Measurements from ENCODE around the gene PPP2R3A. TPM values are rescaled to one million over a fixed set of nuclear protein-coding genes. Genes with fewer than 3 reads are reported as not detected.
"Not testable (repeated sequence)": the region's sequence is repeated elsewhere in the genome, so short reads cannot be mapped to it uniquely, and the experiment has no call there.

PPP2R3A gene
- total RNA-seq, 2 experiments from 2014 or later: 0.17 to 0.23 TPM

- no peak overlapping the region for H3K27ac Mint-ChIP-seq
- H3K36me3 Mint-ChIP-seq: no peaks in the 10 kb centered on the region
- peaks cover 9% of the 10 kb centered on the region for H3K4me1 Mint-ChIP-seq
- POLR2A ChIA-PET: interaction anchor here (1.1 kb wide), 1 partner anchor 681 kb away, joined by 3 read pairs; the partner anchor contains the start of gene STAG1
- ATAC-seq (ENCODE audit: low read depth) (no peak), DNase-seq (no peak)
- H3K9me3 Mint-ChIP-seq: no peaks in the 10 kb centered on the region
- peaks cover 6% of the 10 kb centered on the region for H3K27me3 Mint-ChIP-seq
- no peak overlapping the region for H3K4me3 Mint-ChIP-seq
These were observed 105.7 kb downstream of the PPP2R3A start for GRCh38 chr3:136070953-136071949.

GRCh38 chr3:136074546-136075170, 109.1 kb downstream of the PPP2R3A start:
- Mint-ChIP-seq H3K4me1 (peaks cover 9% of the 10 kb centered on the region), H3K36me3 (no peaks in the 10 kb centered on the region), H3K4me3 (no peak overlapping the region), H3K27ac (no peak overlapping the region), H3K27me3 (peaks cover 4% of the 10 kb centered on the region), H3K9me3 (no peaks in the 10 kb centered on the region)
- DNase-seq (no peak), ATAC-seq (ENCODE audit: low read depth) (no peak)
- POLR2A ChIA-PET: interaction anchor here (1.3 kb wide), 1 partner anchor 678 kb away, joined by 4 read pairs; the partner anchor contains the start of gene STAG1

- Mint-ChIP-seq H3K27ac (no peak overlapping the region), H3K4me1 (peaks cover 9% of the 10 kb centered on the region), H3K36me3 (no peaks in the 10 kb centered on the region), H3K27me3 (peaks cover 4% of the 10 kb centered on the region), H3K9me3 (no peaks in the 10 kb centered on the region), H3K4me3 (no peak overlapping the region)
- POLR2A ChIA-PET: interaction anchor here (1.3 kb wide), 1 partner anchor 677 kb away, joined by 4 read pairs; the partner anchor contains the start of gene STAG1
- ATAC-seq (ENCODE audit: low read depth): no peak
- peak; percentile 57 for DNase-seq
These were observed 109.8 kb downstream of the PPP2R3A start for GRCh38 chr3:136075218-136075808.

GRCh38 chr3:136075811-136076210, 110.3 kb downstream of the PPP2R3A start:
- Mint-ChIP-seq H3K27ac (no peak overlapping the region), H3K4me1 (peaks cover 9% of the 10 kb centered on the region), H3K36me3 (no peaks in the 10 kb centered on the region), H3K27me3 (peaks cover 4% of the 10 kb centered on the region), H3K9me3 (no peaks in the 10 kb centered on the region), H3K4me3 (no peak overlapping the region)
- no peak for ATAC-seq (ENCODE audit: low read depth)
- POLR2A ChIA-PET: interaction anchor here (1.3 kb wide), 1 partner anchor 677 kb away, joined by 4 read pairs; the partner anchor contains the start of gene STAG1
- no peak for DNase-seq

- ATAC-seq (ENCODE audit: low read depth) (no peak), DNase-seq (no peak)
- no peak overlapping the region for H3K27ac Mint-ChIP-seq
- POLR2A ChIA-PET: interaction anchor here (0.6 kb wide), 1 partner anchor 115 kb away, joined by 3 read pairs; no protein-coding TSS in a partner anchor
- peaks cover 4% of the 10 kb centered on the region for H3K36me3 Mint-ChIP-seq
- peaks cover 2% of the 10 kb centered on the region for H3K4me1 Mint-ChIP-seq
- H3K9me3 Mint-ChIP-seq: no peaks in the 10 kb centered on the region
- H3K4me3 Mint-ChIP-seq: no peak overlapping the region
- H3K27me3 Mint-ChIP-seq: peaks cover 2% of the 10 kb centered on the region
These were observed 113.2 kb downstream of the PPP2R3A start for GRCh38 chr3:136078421-136079364.

GRCh38 chr3:136083641-136084382, 118.3 kb downstream of the PPP2R3A start:
- DNase-seq; H3K4me1 Mint-ChIP-seq; H3K36me3 Mint-ChIP-seq; H3K27me3 Mint-ChIP-seq; H3K27ac Mint-ChIP-seq; POLR2A ChIA-PET; H3K4me3 Mint-ChIP-seq; ATAC-seq (ENCODE audit: low read depth): not testable (repeated sequence)
- H3K9me3 Mint-ChIP-seq: peaks cover 11% of the 10 kb centered on the region

GRCh38 chr3:136085067-136085466, 119.5 kb downstream of the PPP2R3A start:
- H3K4me1 Mint-ChIP-seq; H3K4me3 Mint-ChIP-seq; H3K27ac Mint-ChIP-seq; DNase-seq; H3K27me3 Mint-ChIP-seq; H3K36me3 Mint-ChIP-seq; POLR2A ChIA-PET; ATAC-seq (ENCODE audit: low read depth): not testable (repeated sequence)
- H3K9me3 Mint-ChIP-seq: peaks cover 11% of the 10 kb centered on the region

GRCh38 chr3:136093771-136094170, 128.2 kb downstream of the PPP2R3A start:
- DNase-seq (no peak), ATAC-seq (ENCODE audit: low read depth) (no peak)
- Mint-ChIP-seq H3K36me3 (no peaks in the 10 kb centered on the region), H3K27ac (no peak overlapping the region), H3K4me1 (no peaks in the 10 kb centered on the region), H3K9me3 (peaks cover under 1% of the 10 kb centered on the region), H3K4me3 (no peak overlapping the region), H3K27me3 (peaks cover 4% of the 10 kb centered on the region)
- POLR2A ChIA-PET: no interaction called here

GRCh38 chr3:136105044-136105443, 139.5 kb downstream of the PPP2R3A start:
- no peaks in the 10 kb centered on the region for H3K27me3 Mint-ChIP-seq
- H3K9me3 Mint-ChIP-seq: no peaks in the 10 kb centered on the region
- POLR2A ChIA-PET: no interaction called here
- peaks cover 1% of the 10 kb centered on the region for H3K36me3 Mint-ChIP-seq
- DNase-seq: no peak
- H3K4me3 Mint-ChIP-seq: peak overlapping the region; percentile 36
- no peak overlapping the region for H3K27ac Mint-ChIP-seq
- ATAC-seq (ENCODE audit: low read depth): no peak
- peaks cover 18% of the 10 kb centered on the region for H3K4me1 Mint-ChIP-seq

GRCh38 chr3:136106101-136106500, 140.6 kb downstream of the PPP2R3A start:
- DNase-seq (no peak), ATAC-seq (ENCODE audit: low read depth) (no peak)
- no peaks in the 10 kb centered on the region for H3K27me3 Mint-ChIP-seq
- H3K27ac Mint-ChIP-seq: no peak overlapping the region
- H3K9me3 Mint-ChIP-seq: no peaks in the 10 kb centered on the region
- peaks cover 1% of the 10 kb centered on the region for H3K36me3 Mint-ChIP-seq
- POLR2A ChIA-PET: no interaction called here
- H3K4me3 Mint-ChIP-seq: no peak overlapping the region
- peaks cover 18% of the 10 kb centered on the region for H3K4me1 Mint-ChIP-seq

- Mint-ChIP-seq H3K4me3 (peak overlapping the region; percentile 0), H3K27me3 (no peaks in the 10 kb centered on the region), H3K36me3 (peaks cover 6% of the 10 kb centered on the region), H3K9me3 (peaks cover 2% of the 10 kb centered on the region), H3K27ac (no peak overlapping the region), H3K4me1 (peaks cover 18% of the 10 kb centered on the region)
- peak; percentile 60 for ATAC-seq (ENCODE audit: low read depth)
- no peak for DNase-seq
- POLR2A ChIA-PET: interaction anchor here (1.2 kb wide), 1 partner anchor 643 kb away, joined by 3 read pairs; the partner anchor contains the start of gene STAG1
These were observed 144.0 kb downstream of the PPP2R3A start for GRCh38 chr3:136109499-136109898.

GRCh38 chr3:136110481-136110880, 145.0 kb downstream of the PPP2R3A start:
- H3K27me3 Mint-ChIP-seq: no peaks in the 10 kb centered on the region
- H3K36me3 Mint-ChIP-seq: peaks cover 5% of the 10 kb centered on the region
- H3K27ac Mint-ChIP-seq: no peak overlapping the region
- H3K9me3 Mint-ChIP-seq: peaks cover 4% of the 10 kb centered on the region
- POLR2A ChIA-PET: interaction anchor here (1.2 kb wide), 1 partner anchor 642 kb away, joined by 3 read pairs; the partner anchor contains the start of gene STAG1
- DNase-seq: no peak
- H3K4me1 Mint-ChIP-seq: peaks cover 14% of the 10 kb centered on the region
- no peak overlapping the region for H3K4me3 Mint-ChIP-seq
- no peak for ATAC-seq (ENCODE audit: low read depth)
